SK-N-SH (cell line): ENCODE results near the gene TMEM131L. TPM values are rescaled to one million over a fixed set of nuclear protein-coding genes. Genes with fewer than 3 reads are reported as not detected.

ENCODE experiments used
- CTCF ChIA-PET: fragments of 300-600, 350-600 bp; formaldehyde crosslinking; extraction: SDS; loops from one replicate; lab custom pipeline; 2021; lab: Yijun Ruan, JAX
- POLR2A ChIA-PET: fragments of 350-600 bp; sonication (Branson Sonifier 250); formaldehyde crosslinking; extraction: SDS; loops from one replicate; lab custom pipeline; 2020; ENCODE audit warnings: antibody characterized with exemption, inconsistent platforms; lab: Yijun Ruan, JAX
- DNase-seq: peaks from one replicate; pipeline ENCODE4 v3.0.0; 2012
- H2AFZ ChIP-seq: fragments of 200-600 bp; sonication (generic); 2 replicates; pipeline ENCODE4 v1.8.1; 2016; ENCODE audit warnings: antibody characterized with exemption, mild to moderate bottlenecking, low read depth
- H3F3A ChIP-seq: fragments of 200-600 bp; sonication (generic); replicated peaks from 2 replicates; pipeline ENCODE3; 2016; ENCODE audit warnings: antibody characterized with exemption, mild to moderate bottlenecking; ENCODE audit not compliant: insufficient read depth
- H3K27ac ChIP-seq, 2 experiments: fragments of 200-500 bp in 1 of 2; fragments of 200-600 bp in 1 of 2; sonication (Bioruptor generic) in 1 of 2; sonication (generic), shearing (Covaris generic) in 1 of 2; 2 replicates each; pipeline versions ENCODE4 v1.5.1 to v1.6.1; 2014 to 2016; ENCODE audit warnings: low read depth in 2 of 2, inconsistent platforms in 1 of 2, low read length in 1 of 2, mild to moderate bottlenecking in 1 of 2, mixed read lengths in 1 of 2
- H3K27me3 ChIP-seq: fragments of 200-600 bp; sonication (generic), shearing (Covaris generic); 2 replicates; pipeline ENCODE4 v1.6.1; 2016; ENCODE audit warnings: mixed run types; ENCODE audit not compliant: insufficient read depth
- H3K36me3 ChIP-seq, 2 experiments: fragments of 200-500 bp in 1 of 2; fragments of 200-600 bp in 1 of 2; sonication (Bioruptor generic) in 1 of 2; sonication (generic) in 1 of 2; replicated peaks in 1 of 2; 2 replicates each; pipeline versions ENCODE3 to v1.5.1; 2014 to 2016; ENCODE audit warnings: low read length in 1 of 2, mild to moderate bottlenecking in 1 of 2; ENCODE audit not compliant: insufficient read depth in 2 of 2, control insufficient read depth in 1 of 2
- H3K4me1 ChIP-seq, 2 experiments: fragments of 200-500 bp in 1 of 2; fragments of 200-600 bp in 1 of 2; sonication (Bioruptor generic) in 1 of 2; sonication (generic), shearing (Covaris generic) in 1 of 2; 2 replicates each; pipeline versions ENCODE4 v1.5.1 to v1.6.1; 2014 to 2016; ENCODE audit warnings: low read depth in 1 of 2, low read length in 1 of 2, mixed run types in 1 of 2; ENCODE audit not compliant: insufficient read depth in 2 of 2, control insufficient read depth in 1 of 2
- H3K4me2 ChIP-seq: fragments of 200-600 bp; sonication (generic), shearing (Covaris generic); 2 replicates; pipeline ENCODE4 v1.6.1; 2017; ENCODE audit warnings: mixed run types
- H3K4me3 ChIP-seq, 2 experiments: fragments of 200-500 bp in 1 of 2; fragments of 200-600 bp in 1 of 2; sonication (Bioruptor generic) in 1 of 2; sonication (generic), shearing (Covaris generic) in 1 of 2; 2 replicates each; pipeline versions ENCODE4 v1.5.1 to v1.8.1; 2014 to 2016; ENCODE audit warnings: low read depth in 2 of 2, inconsistent platforms in 1 of 2, low read length in 1 of 2, mild to moderate bottlenecking in 1 of 2, mixed read lengths in 1 of 2, moderate library complexity in 1 of 2
- H3K79me2 ChIP-seq: fragments of 200-600 bp; sonication (generic); 2 replicates; pipeline ENCODE4 v1.8.1; 2017; ENCODE audit warnings: mild to moderate bottlenecking; ENCODE audit not compliant: insufficient read depth
- H3K9ac ChIP-seq: fragments of 200-600 bp; sonication (generic); 2 replicates; pipeline ENCODE4 v1.6.1; 2017; ENCODE audit warnings: mixed run types
- H3K9me2 ChIP-seq: fragments of 200-600 bp; sonication (generic); 2 replicates; pipeline ENCODE4 v1.6.1; 2017; ENCODE audit warnings: mixed run types
- H3K9me3 ChIP-seq: fragments of 200-600 bp; sonication (generic); 2 replicates; pipeline ENCODE4 v1.6.1; 2017; ENCODE audit warnings: mixed run types, mild to moderate bottlenecking, moderate library complexity
- H4K20me1 ChIP-seq: fragments of 200-600 bp; sonication (generic); 2 replicates; pipeline ENCODE4 v1.6.1; 2017; ENCODE audit warnings: mild to moderate bottlenecking, mixed run types; ENCODE audit not compliant: insufficient read depth
- ELF1 ChIP-seq: IDR thresholded peaks from 2 replicates; pipeline ENCODE4 v1.4.0; 2012
- EP300 ChIP-seq, 2 experiments: IDR thresholded peaks; 2 replicates each; pipeline versions ENCODE4 v1.4.0 to v1.6.1; 2012; ENCODE audit warnings: borderline replicate concordance in 1 of 2, low read depth in 1 of 2, low read length in 1 of 2
- FOSL2 ChIP-seq: IDR thresholded peaks from 2 replicates; pipeline ENCODE4 v1.4.0; 2012; ENCODE audit warnings: low read depth, mild to moderate bottlenecking, moderate library complexity, borderline replicate concordance
- FOXM1 ChIP-seq: IDR thresholded peaks from 2 replicates; pipeline ENCODE4 v1.4.0; 2012; ENCODE audit warnings: low read depth, mild to moderate bottlenecking
- GABPA ChIP-seq: IDR thresholded peaks from 2 replicates; pipeline ENCODE4 v1.4.0; 2012; ENCODE audit warnings: low read depth, mild to moderate bottlenecking
- GATA2 ChIP-seq: sonication (generic); formaldehyde crosslinking; IDR thresholded peaks from 2 replicates; pipeline ENCODE4 v1.5.0; 2020; ENCODE audit warnings: mild to moderate bottlenecking, missing genetic modification reagents
- JUND ChIP-seq: IDR thresholded peaks from 2 replicates; pipeline ENCODE4 v1.4.0; 2012
- MAX ChIP-seq: IDR thresholded peaks from 2 replicates; pipeline ENCODE4 v1.4.0; 2012; ENCODE audit warnings: low read depth
- MEF2A ChIP-seq: IDR thresholded peaks from 2 replicates; pipeline ENCODE4 v1.4.0; 2012; ENCODE audit warnings: low read depth, borderline replicate concordance
- NFIC ChIP-seq: IDR thresholded peaks from 2 replicates; pipeline ENCODE4 v1.4.0; 2012; ENCODE audit warnings: borderline replicate concordance
- PBX3 ChIP-seq: IDR thresholded peaks from 2 replicates; pipeline ENCODE4; 2012
- RCOR1 ChIP-seq: fragments of 150-350 bp; IDR thresholded peaks from 2 replicates; pipeline ENCODE4 v1.6.1; 2017; ENCODE audit warnings: antibody characterized with exemption, low read length
- REST ChIP-seq: IDR thresholded peaks from 2 replicates; pipeline ENCODE4 v1.6.1; 2012; ENCODE audit warnings: mild to moderate bottlenecking, low read depth, low read length, moderate library complexity
- RFX5 ChIP-seq: IDR thresholded peaks from 2 replicates; pipeline ENCODE4 v1.6.1; 2012; ENCODE audit warnings: mild to moderate bottlenecking, improper control_type of control experiment, low read length
- RXRA ChIP-seq: IDR thresholded peaks from 2 replicates; pipeline ENCODE4 v1.4.0; 2012; ENCODE audit warnings: low read depth, mild to moderate bottlenecking, borderline replicate concordance
- SIN3A ChIP-seq: IDR thresholded peaks from 2 replicates; pipeline ENCODE4 v1.6.1; 2012; ENCODE audit warnings: low read depth, mild to moderate bottlenecking, low read length, moderate library complexity, borderline replicate concordance
- TAF1 ChIP-seq: IDR thresholded peaks from 2 replicates; pipeline ENCODE4 v1.6.1; 2012; ENCODE audit warnings: low read depth, mild to moderate bottlenecking, low read length, moderate library complexity, borderline replicate concordance
- USF2 ChIP-seq: fragments of 150-350 bp; IDR thresholded peaks from 2 replicates; pipeline ENCODE4 v1.6.1; 2017; ENCODE audit warnings: antibody characterized with exemption, low read length, low read depth, borderline replicate concordance
- WGBS: methylation state at CpG from one replicate; pipeline ENCODE4 v1.1.6; 2017; ENCODE audit warnings: low lambda C conversion rate; 5-methylcytosine and 5-hydroxymethylcytosine counted together
- polyA plus RNA-seq, 3 experiments: library from polyadenylated mRNA; depleted of rRNA; stranded (reverse); fragments of >200 nt; gene quantifications; 2 replicates each; pipeline ENCODE4 v1.2.3, GENCODE V29; 2012

TMEM131L gene
- polyA plus RNA-seq, 1 of the 3 experiments (the other 2 are of a cell fraction), result 6.2 TPM

- Histone ChIP-seq H3K27me3 (no peaks in the 10 kb centered on the region), H3K4me3 (no peak overlapping the region), H3K4me1 (no peaks in the 10 kb centered on the region; a peak in 1 of 4 replicates), H3K36me3 (peaks cover 17 to 37% of the 10 kb centered on the region in 2 experiments), H3K79me2 (no peaks in the 10 kb centered on the region), H3K9me2 (no peaks in the 10 kb centered on the region), H4K20me1 (no peaks in the 10 kb centered on the region), H3K4me2 (no peak overlapping the region), H2AFZ (no peak overlapping the region), H3K9ac (no peak overlapping the region), H3F3A (peaks cover 5% of the 10 kb centered on the region), H3K27ac (no peak overlapping the region), H3K9me3 (no peaks in the 10 kb centered on the region)
- CTCF ChIA-PET, result interaction anchor here (1.1 to 1.4 kb wide), 2 partner anchors 274 to 449 kb away, joined by 3 to 4 read pairs; no protein-coding TSS in a partner anchor
- no peak for DNase-seq
- TF ChIP-seq FOSL2 (no peak), PBX3 (no peak), GATA2 (CRISPR knock-in tag) (no peak), MEF2A (no peak), NFIC (no peak), REST (no peak), MAX (no peak), RXRA (no peak)
- POLR2A ChIA-PET, result no interaction called here
- WGBS, result 94% methylated on average over 2 of the region's 2 CpGs
Measured at GRCh38 chr4:153592064-153592463, 125.9 kb downstream of the TMEM131L start.

- H2AFZ ChIP-seq, result no peak overlapping the region
- H3K79me2 ChIP-seq, result no peaks in the 10 kb centered on the region
- H3K9me2 ChIP-seq, result no peaks in the 10 kb centered on the region
- ChIA-PET POLR2A (no interaction called here), CTCF (interaction anchor here (0.7 to 1.3 kb wide), 5 partner anchors 12 to 249 kb away, joined by 3 to 5 read pairs (median 3); partner anchors contain the start of gene MND1)
- H3K9ac ChIP-seq, result no peak overlapping the region
- H4K20me1 ChIP-seq, result no peaks in the 10 kb centered on the region
- 92% methylated on average over 5 of the region's 5 CpGs for WGBS
- H3K27me3 ChIP-seq, result no peaks in the 10 kb centered on the region
- H3K4me3 ChIP-seq, result no peak overlapping the region
- DNase-seq, result no peak
- peaks cover 5% of the 10 kb centered on the region for H3F3A ChIP-seq
- H3K4me1 ChIP-seq, result no peaks in the 10 kb centered on the region; a peak in 1 of 4 replicates
- no peaks in the 10 kb centered on the region for H3K9me3 ChIP-seq
- no peak overlapping the region for H3K4me2 ChIP-seq
- H3K27ac ChIP-seq, result no peak overlapping the region
- TF ChIP-seq GABPA (no peak), JUND (no peak), TAF1 (no peak), RCOR1 (no peak), RXRA (no peak), FOXM1 (no peak), USF2 (no peak), EP300 (IDR thresholded peaks at IDR 0.05; ENCODE audit: borderline replicate concordance in 1 of 2, low read depth in 1 of 2, low read length in 1 of 2) (no peak), NFIC (no peak), RFX5 (no peak), SIN3A (no peak), ELF1 (no peak)
- H3K36me3 ChIP-seq, result peaks cover 21 to 38% of the 10 kb centered on the region in 2 experiments
Measured at GRCh38 chr4:153593161-153593560, 127.0 kb downstream of the TMEM131L start.
